Pancreas (tissue), 10 donors: ENCODE data around the gene SLMAP. TPM values are rescaled to one million over a fixed set of nuclear protein-coding genes. Genes with fewer than 3 reads are reported as not detected.

Source experiments
- ATAC-seq, 4 donors: fragments of 200-7000 bp; cut with Tn5 transposase; one replicate each; pipeline versions ENCODE4 v1.8.0 to v1.9.1; 2020; ENCODE audit warnings: mild to moderate bottlenecking in 4 of 4, moderate library complexity in 4 of 4
- DNase-seq, 6 donors: peaks; one replicate each; pipeline ENCODE4 v3.0.0-alpha.2; 2020
- FAIRE-seq: peaks from 2 replicates; lab custom pipeline; 2012; peaks lifted over from hg19 to GRCh38; lab: Jason Lieb, UNC
- H3K27ac ChIP-seq, 4 donors: fragments of 200-600 bp; sonication (generic); 1 replicate in 3 of 4; 2 replicates in 1 of 4; pipeline versions ENCODE4 v1.5.0 to v1.8.0; 2020
- H3K27me3 ChIP-seq, 4 donors: fragments of 200-600 bp; one replicate each; pipeline ENCODE4 v1.8.0; 2021
- H3K36me3 ChIP-seq, 3 donors: fragments of 200-600 bp; sonication (generic) in 1 of 3; one replicate each; pipeline versions ENCODE4 v1.5.0 to v1.8.0; 2020 to 2021
- H3K4me1 ChIP-seq, 3 donors: fragments of 200-600 bp; one replicate each; pipeline ENCODE4 v1.8.0; 2021
- H3K4me3 ChIP-seq, 4 donors: fragments of 200-600 bp; sonication (generic) in 2 of 4; one replicate each; pipeline versions ENCODE4 v1.5.0 to v1.8.0; 2020 to 2021
- H3K9me3 ChIP-seq, 4 donors: fragments of 200-600 bp; one replicate each; pipeline ENCODE4 v1.8.0; 2021
- CTCF ChIP-seq, 4 donors: fragments of 200-600 bp; sonication (generic) in 3 of 4; IDR thresholded peaks; one replicate each; pipeline versions ENCODE4 v1.5.0 to v1.8.0; 2021; ENCODE audit warnings: antibody characterized with exemption in 4 of 4
- WGBS, 2 donors: extraction: QIAGEN DNeasy Blood & Tissue Kit; methylation state at CpG; one replicate each; pipeline ENCODE4 v1.1.7; 2013; 5-methylcytosine and 5-hydroxymethylcytosine counted together
- intact Hi-C, 3 donors: fragments of 100-400 bp; cut with DNase I; formaldehyde crosslinking; loops; one replicate each; pipeline versions ENCODE4 v1.11.1 to v1.14.2; 2022
- polyA plus RNA-seq, 2 donors: library from polyadenylated mRNA; stranded (reverse); fragments of 200-250 nt; gene quantifications; one replicate each; pipeline ENCODE4 v1.2.3, GENCODE V29; 2013
- total RNA-seq, 6 donors: library from RNA; stranded (reverse); fragmentation: NEBNext Ultra II Directional in 4 of 6; extraction: Animal tissue kit (Norgen Biotek cat#: 25700) in 4 of 6; gene quantifications; one replicate each; pipeline versions ENCODE4 v1.2.1 to v1.2.4, GENCODE V29; 2021 to 2023
- donor health status: healthy with polysubstance abuse.
- donor health status: DM: no; HTN: no; CAD: no; lungs with moderate emphysema.
- donor health status: DM: no; HTN: no; CAD: no.
- donor health status: control.
- donor health status: control.
- donor health status: Bipolar disorder and iron deficiency.
- donor health status: DM: yes; HTN: yes; CAD: no.
- donor health status: DM: no; HTN: no; CAD: no.
- donor health status: DM: no; HTN: no; CAD: no.
- donor health status: DM: yes; HTN: yes; CAD: no.

The SLMAP gene
- total and polyA plus RNA-seq, 8 donors = 9.0 to 39.6 (median 22.7) TPM

GRCh38 chr3:57961177-57961827 lies 205.2 kb downstream of the SLMAP start:
- WGBS, 2 donors = 72 to 79% methylated on average over 21 of the region's 21 CpGs
- Histone ChIP-seq H3K9me3 (no peaks in the 10 kb centered on the region), H3K27ac (no peak overlapping the region), H3K4me1 (no peaks in the 10 kb centered on the region), H3K4me3 (no peak overlapping the region), H3K36me3 (no peaks in the 10 kb centered on the region), H3K27me3 (no peaks in the 10 kb centered on the region)
- ATAC-seq (no peak), DNase-seq (no peak), FAIRE-seq (no peak)
- intact Hi-C loops = no loop called here
- TF ChIP-seq CTCF (IDR thresholded peaks at IDR 0.05) = no peak

- Histone ChIP-seq H3K36me3 (no peaks in the 10 kb centered on the region), H3K9me3 (no peaks in the 10 kb centered on the region), H3K4me3 (no peak overlapping the region), H3K27me3 (no peaks in the 10 kb centered on the region), H3K27ac (no peak overlapping the region), H3K4me1 (no peaks in the 10 kb centered on the region)
- no peak for TF ChIP-seq CTCF (IDR thresholded peaks at IDR 0.05)
- intact Hi-C loops = no loop called here
- FAIRE-seq = no peak
- whole genome bisulfite sequencing, 2 donors = 69 to 76% methylated on average over 5 of the region's 5 CpGs
- ATAC-seq = peak in 1 of 4 donors; percentile 20
- no peak for DNase-seq
Observed at GRCh38 chr3:57961828-57962447, 205.8 kb downstream of the SLMAP start.

GRCh38 chr3:57962448-57962834 lies 206.3 kb downstream of the SLMAP start:
- intact Hi-C loops = no loop called here

GRCh38 chr3:57963811-57964346 lies 207.8 kb downstream of the SLMAP start:
- FAIRE-seq (no peak), ATAC-seq (no peak), DNase-seq (no peak)
- Histone ChIP-seq H3K9me3 (no peaks in the 10 kb centered on the region), H3K36me3 (no peaks in the 10 kb centered on the region), H3K4me3 (no peak overlapping the region), H3K27me3 (no peaks in the 10 kb centered on the region), H3K27ac (no peak overlapping the region), H3K4me1 (no peaks in the 10 kb centered on the region)
- intact Hi-C loops = no loop called here
- TF ChIP-seq CTCF (IDR thresholded peaks at IDR 0.05) = no peak
- 73 to 74% methylated on average over 7 of the region's 7 CpGs for WGBS, 2 donors

More at GRCh38 chr3:57962448-57962834, 206.3 kb downstream of the SLMAP start:
- no peak overlapping the region for H3K4me3 ChIP-seq
- H3K27me3 ChIP-seq = no peaks in the 10 kb centered on the region
- FAIRE-seq (no peak), DNase-seq (no peak), ATAC-seq (no peak)
- no peaks in the 10 kb centered on the region for H3K4me1 ChIP-seq
- 82 to 89% methylated on average over 6 of the region's 6 CpGs for WGBS, 2 donors
- H3K27ac ChIP-seq = no peak overlapping the region
- H3K36me3 ChIP-seq = no peaks in the 10 kb centered on the region
- no peaks in the 10 kb centered on the region for H3K9me3 ChIP-seq
- no peak for TF ChIP-seq CTCF (IDR thresholded peaks at IDR 0.05)

- H3K27me3 ChIP-seq = no peaks in the 10 kb centered on the region
- intact Hi-C loops = no loop called here
- 31 to 44% methylated on average over 4 of the region's 4 CpGs for WGBS, 2 donors
- H3K9me3 ChIP-seq = no peaks in the 10 kb centered on the region
- no peak overlapping the region for H3K27ac ChIP-seq
- FAIRE-seq = no peak
- no peaks in the 10 kb centered on the region for H3K36me3 ChIP-seq
- ATAC-seq = no peak
- no peak for TF ChIP-seq CTCF (IDR thresholded peaks at IDR 0.05)
- H3K4me1 ChIP-seq = no peaks in the 10 kb centered on the region
- DNase-seq = no peak
- H3K4me3 ChIP-seq = no peak overlapping the region
Observed at GRCh38 chr3:57966829-57967228, 210.7 kb downstream of the SLMAP start.
